HG02885 (cell line): ENCODE measurements around the gene RPL29.

Experiments used
- ATAC-seq: cut with Tn5 transposase; IDR thresholded peaks from one replicate; pipeline ENCODE4 v1.9.1; 2021; ENCODE audit warnings: mild to moderate bottlenecking; ENCODE audit not compliant: unreplicated experiment, poor library complexity

Gene RPL29

GRCh38 chr3:51954105-51954504 is 41.6 kb downstream of the RPL29 start:
- no peak for ATAC-seq

DNA sequence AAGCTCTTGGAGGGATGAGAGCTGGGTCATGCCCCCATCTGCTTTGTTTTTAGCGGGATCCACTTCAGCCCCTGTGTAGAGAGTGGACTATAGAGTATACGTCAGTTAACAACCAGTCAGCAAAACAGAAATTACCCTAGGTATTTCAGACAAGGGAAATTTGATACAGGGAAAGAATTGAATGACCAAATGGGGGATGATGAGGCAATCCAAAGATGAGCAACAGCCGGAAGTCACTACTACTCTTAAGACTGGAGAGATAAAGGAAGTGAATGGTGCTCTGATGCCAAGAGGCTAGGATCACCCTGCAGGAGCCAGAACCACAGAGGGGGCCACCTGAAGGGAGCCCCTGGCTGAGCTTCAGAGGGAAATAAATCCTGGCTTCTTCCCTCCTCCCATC is 42.2 kb downstream of the RPL29 start:
- ATAC-seq = no peak

GRCh38 chr3:51950899-51951298 is 44.8 kb downstream of the RPL29 start:
- ATAC-seq = no peak

DNA sequence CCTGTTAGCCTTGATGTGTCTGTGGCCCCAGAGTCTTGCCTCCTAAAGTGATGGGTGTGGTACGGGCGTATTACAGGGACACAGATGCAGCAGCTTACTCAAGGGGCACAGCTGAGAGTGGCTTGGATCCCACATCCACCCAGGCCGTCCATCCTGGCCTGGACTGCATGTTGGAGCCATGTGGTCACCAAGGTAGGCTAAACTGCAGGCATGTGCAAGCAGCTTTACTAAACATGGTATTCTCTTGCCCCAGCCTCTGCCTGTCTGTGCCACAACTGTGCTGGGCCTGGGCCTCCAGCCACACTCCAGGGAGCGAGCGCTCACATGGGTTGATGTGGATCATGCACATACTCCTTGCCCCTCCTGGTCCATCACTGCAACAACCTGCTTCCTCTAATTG is 46.6 kb downstream of the RPL29 start:
- no peak for ATAC-seq

- no peak for ATAC-seq
These were observed 47.6 kb downstream of the RPL29 start for GRCh38 chr3:51948016-51948580.

DNA sequence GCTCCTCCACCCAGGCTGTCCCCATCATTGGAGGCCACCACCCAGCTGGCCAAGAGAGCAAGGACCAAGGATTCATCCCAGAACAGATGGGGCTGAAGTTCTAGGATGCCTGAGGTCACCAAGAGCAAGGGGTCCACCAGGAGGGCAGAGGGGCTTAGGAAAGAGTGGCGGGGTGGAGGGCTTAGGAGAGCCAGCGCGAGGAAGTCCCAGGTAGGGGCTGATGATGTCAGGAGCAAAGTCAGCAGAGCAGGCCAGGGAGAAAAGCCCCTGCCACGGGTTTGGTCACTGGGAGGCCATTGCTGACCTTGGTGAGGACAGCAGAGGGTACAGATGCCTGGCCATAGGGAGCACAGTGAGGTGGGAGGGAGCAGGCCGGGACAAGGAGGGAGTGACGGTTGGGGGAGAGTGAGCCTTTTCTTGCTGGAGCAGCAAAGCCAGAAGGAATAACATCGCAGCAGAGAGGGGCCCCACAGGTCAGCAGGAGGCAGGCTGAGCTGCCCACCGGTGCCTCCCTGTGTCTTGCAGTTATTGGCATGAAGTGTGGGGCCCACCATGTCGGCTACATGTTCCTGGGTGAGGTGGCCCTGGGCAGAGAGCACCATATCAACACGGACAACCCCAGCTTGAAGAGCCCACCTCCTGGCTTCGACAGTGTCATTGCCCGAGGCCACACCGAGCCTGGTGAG is 48.3 kb downstream of the RPL29 start:
- no peak for ATAC-seq

- no peak for ATAC-seq
These were observed 48.9 kb downstream of the RPL29 start for GRCh38 chr3:51946796-51947195.

DNA sequence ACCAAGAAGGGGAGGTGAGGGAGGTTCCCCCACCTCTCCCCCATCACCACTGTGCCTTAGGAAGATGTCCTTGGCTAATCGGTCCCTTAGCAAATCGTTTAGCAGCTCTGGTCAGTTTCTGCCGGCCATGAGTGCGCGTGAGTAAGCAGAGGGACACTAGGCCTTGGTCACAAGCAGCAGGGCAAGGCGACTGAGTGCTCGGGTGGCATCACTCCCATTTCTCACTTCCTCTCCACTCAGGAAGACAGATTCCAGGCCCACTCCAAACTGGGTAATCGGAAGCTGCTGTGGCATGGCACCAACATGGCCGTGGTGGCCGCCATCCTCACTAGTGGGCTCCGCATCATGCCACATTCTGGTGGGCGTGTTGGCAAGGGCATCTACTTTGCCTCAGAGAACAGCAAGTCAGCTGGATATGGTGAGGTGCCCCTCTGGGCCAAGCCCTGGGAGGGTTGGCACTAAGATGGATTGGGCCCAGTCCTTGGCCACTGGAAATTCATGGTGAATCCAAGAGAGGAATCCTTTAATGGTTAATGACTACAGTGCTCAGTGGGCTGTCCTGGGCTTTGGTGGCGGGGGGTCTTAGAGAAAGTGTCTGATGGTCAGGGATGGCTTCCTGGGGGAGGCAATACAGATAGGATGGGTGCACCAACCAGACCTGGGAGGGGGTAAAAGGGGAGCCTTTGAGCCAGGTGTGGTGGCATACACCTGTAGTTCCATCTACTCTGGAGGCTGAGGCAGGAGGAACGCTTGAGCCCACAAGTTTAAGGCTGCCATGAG is 49.6 kb downstream of the RPL29 start:
- no peak for ATAC-seq

- ATAC-seq = no peak
These were observed 50.5 kb downstream of the RPL29 start for GRCh38 chr3:51945031-51945840.

GRCh38 chr3:51944451-51945021 is 51.2 kb downstream of the RPL29 start:
- ATAC-seq = no peak
